ENCODE measurements around the gene PIP4K2B. TPM values are rescaled to one million over a fixed set of nuclear protein-coding genes. Genes with fewer than 3 reads are reported as not detected.

Gene PIP4K2B
- total and polyA plus RNA-seq, 2 of the 8 experiments (the other 6 are each of a cell fraction or from before 2014, with no cell fraction given) = 21.5 to 57.8 TPM

GRCh38 chr17:38730526-38731379, 68.6 kb downstream of the PIP4K2B start (continued):
- TF ChIP-seq CHD7 (IDR thresholded peaks at IDR 0.05; ENCODE audit: insufficient replicate concordance, low read length) = no peak
- no peak for TF ChIP-seq YY1 (IDR thresholded peaks at IDR 0.05; ENCODE audit: low read depth, low read length)
- no peak for TF ChIP-seq KDM1A (IDR thresholded peaks at IDR 0.05; ENCODE audit: borderline replicate concordance, low read length)
- TF ChIP-seq USF2 (IDR thresholded peaks at IDR 0.05; ENCODE audit: low read length) = no peak
- 0 out of 2 replicates have a peak, but pooled peaks have one; percentile 47 for TF ChIP-seq CREB1 (IDR thresholded peaks at IDR 0.05)
- TF ChIP-seq ASH2L (IDR thresholded peaks at IDR 0.05; ENCODE audit: low read length) = no peak
- TF ChIP-seq BRCA1 (IDR thresholded peaks at IDR 0.05; ENCODE audit: low read depth, low read length) = no peak
- TF ChIP-seq MAFK (IDR thresholded peaks at IDR 0.05; ENCODE audit: low read depth, low read length) = no peak
- TF ChIP-seq RAD21 (IDR thresholded peaks at IDR 0.05 in 1 of 2, conservative IDR thresholded peaks at IDR 0.05 in 1 of 2; ENCODE audit: low read depth in 2 of 2, low read length in 2 of 2) = no peak

Data from H1 (cell line).